K562 (cell line): ENCODE measurements around the gene PNPLA8. TPM values are rescaled to one million over a fixed set of nuclear protein-coding genes. Genes with fewer than 3 reads are reported as not detected.

Experiments used
- ATAC-seq: fragments of 200-7000 bp; cut with Tn5 transposase; 3 replicates; pipeline ENCODE4 v1.9.1; 2020; ENCODE audit warnings: moderate library complexity
- BruUV-seq: library from RNA; stranded (reverse); fragments of 400-500 nt; replicated peaks from 2 replicates; lab custom pipeline; 2021; lab: Mats Ljungman, UMichigan
- CTCF ChIA-PET: fragments of 300-600 bp; formaldehyde crosslinking; extraction: SDS; loops from one replicate; lab custom pipeline; 2021; ENCODE audit warnings: low intra/inter-chr PET ratio; lab: Yijun Ruan, JAX
- POLR2A ChIA-PET: fragments of 300-600, 350-650 bp; sonication (Branson Sonifier 250); formaldehyde crosslinking; extraction: SDS; loops from one replicate; lab custom pipeline; 2021; ENCODE audit warnings: antibody characterized with exemption, inconsistent platforms; lab: Yijun Ruan, JAX
- DNase-seq, 4 experiments: peaks; one replicate each; pipeline versions ENCODE4 v3.0.0 to v3.0.0-alpha.2; 2011 to 2018; ENCODE audit warnings: low spot score in 3 of 4, mixed read lengths in 3 of 4; ENCODE audit errors: extremely low read depth in 1 of 4
- FAIRE-seq: peaks from 2 replicates; lab custom pipeline; 2011; peaks lifted over from hg19 to GRCh38; lab: Jason Lieb, UNC
- H2AFZ ChIP-seq: 2 replicates; pipeline ENCODE4 v1.6.0; 2011; ENCODE audit warnings: low read depth, low read length, control low read depth, inconsistent platforms
- H3K27ac ChIP-seq: fragments of 200-600 bp; 3 replicates; pipeline ENCODE4 v1.8.0; 2011; ENCODE audit warnings: low read depth, mild to moderate bottlenecking, control low read depth, inconsistent platforms, low read length, moderate library complexity, mixed read lengths; ENCODE audit errors: extremely low read depth
- H3K27me3 ChIP-seq, 2 experiments: fragments of 300-600 bp in 1 of 2; 2 replicates in 1 of 2; 3 replicates in 1 of 2; pipeline versions ENCODE4 v1.6.0 to v1.8.0; 2011; ENCODE audit warnings: inconsistent platforms in 2 of 2, low read length in 2 of 2, mild to moderate bottlenecking in 1 of 2, mixed read lengths in 1 of 2, moderate library complexity in 1 of 2; ENCODE audit not compliant: control insufficient read depth in 2 of 2, insufficient read depth in 2 of 2
- H3K36me3 ChIP-seq: fragments of 300-600 bp; 3 replicates; pipeline ENCODE4 v1.8.0; 2011; ENCODE audit warnings: mild to moderate bottlenecking, low read length, inconsistent platforms; ENCODE audit not compliant: control insufficient read depth, insufficient read depth
- H3K4me1 ChIP-seq, 2 experiments: fragments of 200-600 bp in 1 of 2; replicated peaks in 1 of 2; 2 replicates in 1 of 2; 3 replicates in 1 of 2; pipeline versions ENCODE4 v1.5.1 to v1.8.0; 2011; ENCODE audit warnings: inconsistent platforms in 2 of 2, low read length in 2 of 2, mild to moderate bottlenecking in 1 of 2, mixed read lengths in 1 of 2, moderate library complexity in 1 of 2; ENCODE audit not compliant: control insufficient read depth in 2 of 2, insufficient read depth in 2 of 2
- H3K4me2 ChIP-seq: 2 replicates; pipeline ENCODE4 v1.6.1; 2011; ENCODE audit warnings: low read length, control low read depth, inconsistent platforms, mixed read lengths; ENCODE audit not compliant: insufficient read depth
- H3K4me3 ChIP-seq: fragments of 200-600 bp; sonication (generic), shearing (Covaris generic); 2 replicates; pipeline ENCODE4 v1.5.1; 2016; ENCODE audit warnings: control low read depth, inconsistent platforms
- H3K79me2 ChIP-seq: fragments of 200-600 bp; 3 replicates; pipeline ENCODE4 v1.8.0; 2011; ENCODE audit warnings: low read length, inconsistent platforms; ENCODE audit not compliant: control insufficient read depth, insufficient read depth
- H3K9ac ChIP-seq, 2 experiments: 2 replicates each; pipeline versions ENCODE4 v1.6.0 to v1.6.1; 2011; ENCODE audit warnings: low read depth in 2 of 2, low read length in 2 of 2, control low read depth in 1 of 2, inconsistent platforms in 1 of 2, mild to moderate bottlenecking in 1 of 2, mixed read lengths in 1 of 2; ENCODE audit not compliant: insufficient read depth in 1 of 2
- H3K9me1 ChIP-seq: one replicate; pipeline ENCODE4 v1.6.0; 2011; ENCODE audit warnings: inconsistent platforms, mild to moderate bottlenecking, low read length, moderate library complexity; ENCODE audit not compliant: control insufficient read depth, insufficient read depth
- H3K9me3 ChIP-seq: replicated peaks from 2 replicates; pipeline ENCODE4 v1.5.1; 2011; ENCODE audit warnings: low read depth, low read length, inconsistent platforms; ENCODE audit not compliant: control insufficient read depth, insufficient read depth
- H4K20me1 ChIP-seq: replicated peaks from 2 replicates; pipeline ENCODE4 v1.6.1; 2011; ENCODE audit warnings: low read length, inconsistent platforms, mixed read lengths; ENCODE audit not compliant: control insufficient read depth, insufficient read depth
- DDX20 ChIP-seq: fragments of 450-650 bp; IDR thresholded peaks from 2 replicates; pipeline ENCODE4 v1.6.1; 2016; ENCODE audit warnings: missing genetic modification characterization, low read depth, mild to moderate bottlenecking, missing compliant biosample characterization, moderate library complexity
- DEAF1 ChIP-seq: fragments of 450-650 bp; formaldehyde crosslinking; IDR thresholded peaks from 2 replicates; pipeline ENCODE4 v1.4.0; 2020; ENCODE audit warnings: mild to moderate bottlenecking, moderate library complexity
- GATAD2A ChIP-seq: fragments of 450-650 bp; IDR thresholded peaks from 2 replicates; pipeline ENCODE4 v1.6.1; 2017
- GTF2E2 ChIP-seq: fragments of 200-800 bp; sonication (Bioruptor generic); IDR thresholded peaks from 2 replicates; pipeline ENCODE4 v1.6.1; 2016; ENCODE audit warnings: missing genetic modification characterization, missing compliant biosample characterization
- HOXB6 ChIP-seq: fragments of 250-450 bp; sonication (Bioruptor Pico); IDR thresholded peaks from 2 replicates; pipeline ENCODE4 v1.5.1; 2022; ENCODE audit warnings: mild to moderate bottlenecking, borderline replicate concordance
- KAT7 ChIP-seq: sonication (generic); formaldehyde crosslinking; IDR thresholded peaks from 2 replicates; pipeline ENCODE4 v1.8.0; 2022; ENCODE audit warnings: missing genetic modification reagents, mild to moderate bottlenecking, borderline replicate concordance
- KDM4B ChIP-seq, 2 experiments: fragments of 450-650 bp in 1 of 2; sonication (generic) in 1 of 2; IDR thresholded peaks; 2 replicates each; pipeline ENCODE4 v1.6.1; 2016 to 2017; ENCODE audit warnings: borderline replicate concordance in 2 of 2, antibody characterized with exemption in 1 of 2, low read depth in 1 of 2, mild to moderate bottlenecking in 1 of 2
- NCOR1 ChIP-seq: fragments of 450-650 bp; IDR thresholded peaks from 2 replicates; pipeline ENCODE4 v1.6.1; 2016; ENCODE audit warnings: mild to moderate bottlenecking, moderate library complexity
- PHB2 ChIP-seq: fragments of 450-650 bp; IDR thresholded peaks from 2 replicates; pipeline ENCODE4 v1.6.1; 2017; ENCODE audit warnings: low read depth
- PHF20 ChIP-seq: fragments of 450-650 bp; IDR thresholded peaks from 2 replicates; pipeline ENCODE4 v1.6.1; 2018; ENCODE audit not compliant: partially characterized antibody
- SMAD3 ChIP-seq: fragments of 450-650 bp; formaldehyde crosslinking; conservative IDR thresholded peaks from 2 replicates; pipeline ENCODE4 v1.4.0; 2020; ENCODE audit warnings: mild to moderate bottlenecking
- ZFP1 ChIP-seq: fragments of 450-650 bp; formaldehyde crosslinking; IDR thresholded peaks from 2 replicates; pipeline ENCODE4 v1.4.0; 2020; ENCODE audit warnings: mild to moderate bottlenecking, mixed read lengths
- ZNF408 ChIP-seq: fragments of 250-450 bp; sonication (Bioruptor Pico); IDR thresholded peaks from 2 replicates; pipeline ENCODE4 v1.4.0; 2020; ENCODE audit warnings: low read depth, mild to moderate bottlenecking, moderate library complexity
- ZNF586 ChIP-seq: fragments of 450-650 bp; formaldehyde crosslinking; conservative IDR thresholded peaks from 2 replicates; pipeline ENCODE4 v1.4.0; 2020; ENCODE audit warnings: mild to moderate bottlenecking, moderate library complexity
- ZNF589 ChIP-seq: fragments of 200-800 bp; sonication (Bioruptor generic); IDR thresholded peaks from 2 replicates; pipeline ENCODE4 v1.6.1; 2016; ENCODE audit warnings: low read depth, missing genetic modification characterization, missing compliant biosample characterization
- ZNF592 ChIP-seq: fragments of 450-650 bp; IDR thresholded peaks from 2 replicates; pipeline ENCODE4 v1.6.1; 2017; ENCODE audit warnings: antibody characterized with exemption, mild to moderate bottlenecking
- WGBS: fragments of 100-300 bp; shearing (Covaris generic); methylation state at CpG from one replicate; pipeline ENCODE4 v1.1.6; 2016; ENCODE audit warnings: low coverage, mixed read lengths; ENCODE audit not compliant: insufficient coverage; ENCODE audit errors: missing lambda C conversion rate; 5-methylcytosine and 5-hydroxymethylcytosine counted together
- in situ Hi-C: fragments of 300-500 bp; cut with MboI; formaldehyde crosslinking; loops from 4 replicates; pipeline ENCODE4 v1.15.0; 2018; ENCODE audit warnings: inconsistent platforms, mixed read lengths
- intact Hi-C: fragments of 100-400 bp; cut with micrococcal nuclease; formaldehyde crosslinking; loops from 2 replicates; pipeline ENCODE4 v1.14.2; 2022
- polyA plus RNA-seq, 8 experiments: library from polyadenylated mRNA; depleted of rRNA in 4 of 8; stranded (reverse) in 5 of 8; unstranded in 3 of 8; fragments of >200 nt; fragmentation: Nextera tagmentation in 2 of 8; fragmentation: Illumina TruSeq in 1 of 8; extraction: Ambion mirVana in 2 of 8; extraction: Trizol in 1 of 8; gene quantifications; 2 replicates each; pipeline versions ENCODE4 v1.2.1 to v1.2.3, GENCODE V29; 2011 to 2014; ENCODE audit warnings: inconsistent platforms in 1 of 8, missing spikeins in 1 of 8
- total RNA-seq, 7 experiments: library from RNA; depleted of rRNA in 6 of 7; stranded (reverse); fragments of >200 nt in 6 of 7; fragmentation: Illumina TruSeq in 2 of 7; extraction: Trizol in 2 of 7; gene quantifications; 2 replicates each; pipeline versions ENCODE4 v1.2.1 to v1.2.3, GENCODE V29; 2011 to 2021; ENCODE audit warnings: low replicate concordance in 1 of 7

Gene PNPLA8
- total and polyA plus RNA-seq, 9 of the 15 experiments (the other 6 are each of a cell fraction or from before 2014, with no cell fraction given), result 12.8 to 27.6 (median 16.3) TPM

GRCh38 chr7:108526768-108527017 is 758 bp upstream of the PNPLA8 start:
- DNase-seq (no peak), ATAC-seq (no peak), FAIRE-seq (no peak)
- H3K9me3 ChIP-seq, result no peaks in the 10 kb centered on the region
- BruUV-seq, result TSS peak; percentile 99
- in situ Hi-C loops, result no loop called here
- H2AFZ ChIP-seq, result peak overlapping the region; percentile 89
- H3K4me2 ChIP-seq, result peak overlapping the region; percentile 96
- H3K79me2 ChIP-seq, result peaks cover 35% of the 10 kb centered on the region
- H3K4me3 ChIP-seq, result peak overlapping the region; percentile 67
- peaks cover 6% of the 10 kb centered on the region; the same call in 1 of the 2 replicates for H4K20me1 ChIP-seq
- no peaks in the 10 kb centered on the region for H3K36me3 ChIP-seq
- no peaks in the 10 kb centered on the region for H3K9me1 ChIP-seq
- intact Hi-C loops, result loop anchor here (1.0 kb wide), 1 partner anchor 43 kb away; the partner anchor contains the start of genes DNAJB9 and THAP5
- ChIA-PET POLR2A (interaction anchor here (0.6 to 3.1 kb wide), 8 partner anchors 11 to 1220 kb away, joined by 3 to 19 read pairs (median 4); partner anchors contain the start of genes DNAJB9 and THAP5), CTCF (no interaction called here)
- peak overlapping the region; percentile 84 for H3K27ac ChIP-seq
- no peaks in the 10 kb centered on the region for H3K27me3 ChIP-seq
- H3K9ac ChIP-seq, result peak overlapping the region; percentile 83 to 93
- peaks cover 11 to 24% of the 10 kb centered on the region in 2 experiments; a peak in 4 of 5 replicates for H3K4me1 ChIP-seq
- 5% methylated on average over 3 of the region's 3 CpGs for WGBS
- TF ChIP-seq KAT7 (peak; percentile 80; the same call in 1 of the 2 replicates), ZNF408 (CRISPR knock-in tag) (0 out of 2 replicates have a peak, but pooled peaks have one; percentile 10), PHF20 (peak; percentile 12), PHB2 (no peak), GATAD2A (no peak), SMAD3 (CRISPR knock-in tag) (no peak), HOXB6 (0 out of 2 replicates have a peak, but pooled peaks have one; percentile 45), NCOR1 (0 out of 2 replicates have a peak, but pooled peaks have one; percentile 12), KDM4B (IDR thresholded peaks at IDR 0.05; ENCODE audit: borderline replicate concordance in 2 of 2, low read depth in 1 of 2) (peak in 1 of 2 experiments; percentile 78; a peak in 1 of 4 replicates), GTF2E2 (tag) (peak; percentile 38), ZNF592 (0 out of 2 replicates have a peak, but pooled peaks have one; percentile 67), DEAF1 (CRISPR knock-in tag) (peak; percentile 46; the same call in 1 of the 2 replicates), DDX20 (tag) (peak; percentile 22; the same call in 1 of the 2 replicates), ZFP1 (CRISPR knock-in tag) (peak; percentile 12; the same call in 1 of the 2 replicates), ZNF589 (CRISPR knock-in tag) (0 out of 2 replicates have a peak, but pooled peaks have one; percentile 16), ZNF586 (CRISPR knock-in tag) (no peak)
